ENCODE data around the gene IGF1R. TPM values are rescaled to one million over a fixed set of nuclear protein-coding genes. Genes with fewer than 3 reads are reported as not detected.

Gene IGF1R
- total and polyA plus RNA-seq, 2 of the 13 experiments (the other 11 are each of a cell fraction or from before 2014, with no cell fraction given), result 15.9 to 18.4 TPM

- TF ChIP-seq PATZ1 (CRISPR knock-in tag; IDR thresholded peaks at IDR 0.05), result no peak
- no peak for TF ChIP-seq MXD4 (CRISPR knock-in tag; IDR thresholded peaks at IDR 0.05)
- no peak for TF ChIP-seq ZHX2 (IDR thresholded peaks at IDR 0.05; ENCODE audit: low read depth)
- TF ChIP-seq ZHX2 (CRISPR knock-in tag; IDR thresholded peaks at IDR 0.05; ENCODE audit: borderline replicate concordance), result no peak
- no peak for TF ChIP-seq ZNF224 (CRISPR knock-in tag; IDR thresholded peaks at IDR 0.05)
- TF ChIP-seq SAP130 (CRISPR knock-in tag; IDR thresholded peaks at IDR 0.05; ENCODE audit: low read depth), result no peak
- no peak for TF ChIP-seq BORCS8-MEF2B (CRISPR knock-in tag; IDR thresholded peaks at IDR 0.05)
- no peak for TF ChIP-seq KDM5B (CRISPR knock-in tag; IDR thresholded peaks at IDR 0.05; ENCODE audit: borderline replicate concordance)
- TF ChIP-seq ZNF251 (CRISPR knock-in tag; IDR thresholded peaks at IDR 0.05), result no peak
- no peak for TF ChIP-seq HDAC6 (IDR thresholded peaks at IDR 0.05; ENCODE audit: low read depth, low read length)
These were observed 276.2 kb downstream of the IGF1R start (continued) for GRCh38 chr15:98924401-98925049.
